Measurements from ENCODE around the gene MAP2.

MAP2 gene

GRCh38 chr2:209648714-209649113 is 224.9 kb downstream of the MAP2 start:
- DNase-seq (ENCODE audit: low read depth), result no peak

- DNase-seq (ENCODE audit: low read depth), result no peak
Measured at GRCh38 chr2:209653134-209653533, 229.3 kb downstream of the MAP2 start.

DNA sequence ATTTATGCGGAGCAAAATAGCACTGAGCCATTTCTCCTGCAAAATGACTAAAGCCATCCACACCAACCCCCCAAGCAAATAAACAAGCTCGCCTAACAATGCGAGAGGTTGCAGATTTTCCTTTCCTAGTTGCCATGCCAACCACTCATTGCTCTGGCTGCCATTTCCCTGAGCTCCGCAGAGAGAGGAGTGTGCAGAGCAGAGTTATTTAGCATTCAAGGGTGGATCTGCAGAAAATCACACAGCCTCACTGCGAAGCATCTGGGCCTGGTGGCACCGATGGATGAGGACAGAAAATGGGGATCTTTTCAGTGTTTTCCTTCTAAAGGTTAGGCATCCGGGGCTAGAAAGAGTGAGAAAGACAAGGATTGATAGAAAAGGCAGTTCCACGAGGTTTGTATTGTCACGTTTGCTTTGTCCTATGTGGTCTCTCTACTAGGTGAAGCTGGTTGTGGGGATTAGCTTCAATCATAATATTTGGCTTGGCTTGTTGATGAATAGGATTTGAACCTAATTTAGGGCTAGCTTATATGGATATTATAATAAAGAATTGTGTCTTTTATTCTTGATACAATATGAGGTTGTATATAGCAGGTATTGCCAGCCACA is 237.5 kb downstream of the MAP2 start:
- DNase-seq (ENCODE audit: low read depth), result no peak

DNA sequence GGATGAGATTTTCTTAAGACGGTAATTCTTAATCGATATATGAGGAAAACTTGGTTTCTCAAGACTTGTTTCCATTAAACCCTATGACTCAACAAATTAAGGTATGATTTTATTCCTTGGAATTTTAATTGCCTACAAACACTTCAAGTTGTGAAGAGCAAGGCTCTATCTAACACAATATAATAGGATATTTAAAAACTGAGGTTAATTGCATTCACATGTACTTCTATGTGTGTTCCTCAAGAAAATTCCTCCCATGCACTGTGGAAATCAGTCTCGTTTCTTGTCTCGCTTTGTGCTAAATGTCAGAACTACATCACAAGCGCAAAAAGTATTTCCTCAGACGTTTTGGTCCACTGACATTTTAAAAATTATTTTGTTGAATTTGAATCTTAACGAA is 238.2 kb downstream of the MAP2 start:
- no peak for DNase-seq (ENCODE audit: low read depth)

DNA sequence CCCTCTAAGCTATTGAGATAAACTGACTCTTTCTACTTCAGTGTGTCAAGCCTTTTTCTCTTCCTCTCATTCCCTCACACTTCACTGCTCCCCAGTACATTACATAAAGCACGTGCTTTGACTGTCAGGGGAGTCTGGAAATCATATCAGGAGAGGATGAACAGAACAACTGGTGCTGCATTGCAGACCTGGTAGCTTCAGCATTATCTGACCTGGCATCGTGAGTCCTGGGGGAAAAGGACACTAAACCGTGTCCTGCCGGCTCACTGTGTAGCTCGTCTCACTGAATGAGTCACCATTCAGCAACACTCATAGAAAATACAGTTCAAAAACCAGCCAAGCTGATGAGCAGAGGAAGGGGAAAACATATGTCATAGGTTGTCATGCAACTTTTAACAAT is 239.3 kb downstream of the MAP2 start:
- no peak for DNase-seq (ENCODE audit: low read depth)

DNA sequence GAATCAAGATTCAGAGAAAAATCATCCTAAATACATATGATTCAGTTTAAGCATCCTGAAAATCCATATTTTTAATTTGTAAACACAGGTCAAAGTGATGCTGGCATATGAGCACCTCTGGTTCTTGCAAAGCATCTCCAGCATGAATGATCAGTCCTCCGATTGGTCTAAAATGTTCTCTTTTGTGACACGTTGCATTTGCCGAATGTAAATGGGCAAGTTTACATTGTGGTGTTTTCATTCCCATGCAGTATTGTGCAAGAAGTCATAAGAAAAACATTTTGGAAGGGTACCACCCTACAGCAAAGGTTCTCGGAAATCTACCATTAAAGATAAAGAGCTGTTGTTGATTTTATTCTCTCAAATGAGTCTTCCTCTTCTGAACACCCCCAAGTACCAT is 239.8 kb downstream of the MAP2 start:
- DNase-seq (ENCODE audit: low read depth), result no peak

DNA sequence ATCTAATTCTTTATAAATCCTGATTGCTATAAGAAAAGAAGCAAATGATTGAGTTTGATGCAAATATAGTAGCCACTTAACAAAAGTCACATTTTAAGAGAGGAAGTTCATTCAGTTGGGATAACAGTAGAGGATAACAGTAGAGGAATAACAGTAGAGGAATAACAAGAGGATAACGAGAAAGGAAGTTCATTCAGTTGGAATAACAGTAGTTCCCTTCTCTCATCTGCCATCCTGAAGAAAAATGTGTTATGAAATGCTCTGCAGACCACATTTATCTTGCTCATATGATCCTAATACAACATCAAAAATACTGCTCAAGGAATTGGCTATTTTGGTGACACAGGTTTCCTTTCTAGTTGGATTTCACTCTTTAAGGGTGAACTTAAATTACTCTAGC is 242.4 kb downstream of the MAP2 start:
- no peak for DNase-seq (ENCODE audit: low read depth)

GRCh38 chr2:209671020-209671680 is 247.3 kb downstream of the MAP2 start:
- DNase-seq (ENCODE audit: low read depth), result no peak

- no peak for DNase-seq (ENCODE audit: low read depth)
Measured at GRCh38 chr2:209673811-209674210, 250.0 kb downstream of the MAP2 start.

- DNase-seq (ENCODE audit: low read depth), result no peak
Measured at GRCh38 chr2:209680596-209680995, 256.7 kb downstream of the MAP2 start.

- no peak for DNase-seq (ENCODE audit: low read depth)
Measured at GRCh38 chr2:209681201-209681735, 257.4 kb downstream of the MAP2 start.

DNA sequence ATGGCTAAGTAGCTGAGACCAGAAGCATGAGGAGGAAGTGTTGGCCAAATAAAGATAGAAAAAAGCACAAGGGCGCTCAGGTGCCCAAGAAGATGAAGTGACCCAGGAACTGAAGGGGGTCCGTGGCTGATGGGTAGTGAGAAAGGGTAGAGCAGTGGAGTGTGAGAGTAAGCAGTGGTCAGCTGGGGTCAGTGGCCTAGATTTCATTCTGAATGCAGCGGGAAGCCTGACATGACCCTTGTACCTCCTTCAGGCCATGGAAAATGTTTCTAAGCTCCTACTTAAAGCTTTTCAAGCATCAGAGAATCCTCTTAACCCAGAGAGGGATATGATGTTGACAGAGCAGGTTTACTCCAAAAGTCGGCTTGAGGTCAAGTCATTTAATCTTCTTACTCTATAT is 258.8 kb downstream of the MAP2 start:
- DNase-seq (ENCODE audit: low read depth), result no peak

DNA sequence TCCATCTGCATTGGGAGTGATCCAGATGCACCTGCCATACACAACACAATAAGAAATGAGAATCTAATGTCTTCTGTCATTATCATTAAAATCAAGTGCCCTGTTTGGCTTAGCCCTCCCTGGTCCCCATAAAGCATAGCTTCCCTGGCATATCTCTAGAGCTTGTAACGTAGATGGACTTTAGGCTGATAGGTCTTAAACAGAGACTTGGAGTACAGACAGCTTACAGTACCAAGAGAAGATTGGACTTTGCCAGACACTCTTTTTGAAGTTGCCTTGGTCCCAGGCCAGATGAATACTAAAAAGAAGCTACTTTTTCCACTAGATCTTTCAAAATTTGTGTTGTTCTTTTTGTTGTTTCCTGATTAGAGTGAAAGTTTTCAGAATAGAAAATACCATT is 261.5 kb downstream of the MAP2 start:
- no peak for DNase-seq (ENCODE audit: low read depth)

GRCh38 chr2:209685963-209686362 is 262.1 kb downstream of the MAP2 start:
- DNase-seq (ENCODE audit: low read depth), result no peak

DNA sequence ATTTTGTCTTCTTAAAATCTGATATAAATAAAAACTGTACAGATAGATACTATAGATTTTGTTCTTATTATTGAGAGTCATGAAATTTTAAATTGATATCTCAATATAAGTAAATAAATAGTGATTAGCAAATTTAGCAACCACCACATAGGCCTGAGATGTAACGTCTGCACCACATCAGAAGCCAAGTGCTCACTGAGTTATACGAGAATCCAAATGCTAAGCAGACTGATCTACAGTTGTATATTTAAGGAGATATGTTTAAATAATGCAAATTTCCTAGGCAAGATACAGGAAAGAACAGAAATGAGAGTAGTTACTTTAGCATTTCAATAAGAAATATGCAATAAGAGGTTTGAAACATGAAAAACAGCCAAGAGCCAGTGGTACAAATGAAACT is 262.6 kb downstream of the MAP2 start:
- no peak for DNase-seq (ENCODE audit: low read depth)

DNA sequence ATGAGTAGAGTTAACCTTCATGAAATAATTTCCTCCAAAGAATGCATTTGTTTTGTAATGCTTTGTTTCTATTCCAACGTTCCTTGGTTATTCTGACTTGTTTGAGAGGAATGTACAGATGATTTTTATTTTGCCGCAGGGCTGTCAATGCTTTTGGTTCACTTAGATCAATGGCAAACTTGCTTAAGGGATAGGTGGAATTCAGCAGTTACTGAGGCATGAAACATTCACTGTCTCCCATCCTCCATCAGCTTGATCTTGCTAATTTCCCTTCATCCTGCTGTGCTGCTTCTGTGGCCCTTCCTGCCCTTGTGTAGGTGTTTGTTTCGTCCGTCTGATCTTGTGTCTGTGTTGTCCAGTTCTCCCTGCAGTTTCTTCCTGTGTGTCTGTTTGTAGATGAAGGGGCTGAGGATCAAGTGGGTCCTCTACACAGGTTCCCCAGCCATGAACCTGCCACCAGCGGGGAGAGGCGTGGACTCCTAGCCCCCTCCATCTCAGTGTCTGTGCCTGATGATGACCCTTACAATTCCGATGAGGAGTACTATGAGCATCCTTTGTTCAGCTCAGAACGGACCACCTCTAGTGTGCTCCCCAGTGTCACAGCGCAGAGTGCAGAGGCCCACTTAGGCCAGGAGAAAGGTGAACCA is 263.6 kb downstream of the MAP2 start:
- no peak for DNase-seq (ENCODE audit: low read depth)

DNA sequence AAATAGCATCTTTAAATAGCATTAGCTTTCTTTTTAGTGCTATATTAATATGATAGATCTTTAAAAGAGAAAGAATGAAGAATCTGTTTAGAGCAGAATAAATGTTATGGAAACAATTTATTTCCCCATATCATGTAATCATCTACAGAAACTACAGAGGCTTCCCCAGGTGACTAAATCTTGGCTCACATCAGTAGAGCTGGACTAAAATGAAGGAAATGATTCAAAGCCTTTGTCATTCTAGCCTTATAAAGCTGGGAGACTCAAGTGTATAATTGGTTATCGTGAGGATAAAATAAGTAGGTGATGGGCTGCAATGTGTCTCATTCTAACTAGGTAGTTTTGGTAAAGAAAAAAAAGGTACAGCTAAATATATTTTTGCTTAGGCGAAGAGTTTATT is 264.5 kb downstream of the MAP2 start:
- DNase-seq (ENCODE audit: low read depth), result no peak

- DNase-seq (ENCODE audit: low read depth), result no peak
Measured at GRCh38 chr2:209690029-209690754, 266.3 kb downstream of the MAP2 start.

DNA sequence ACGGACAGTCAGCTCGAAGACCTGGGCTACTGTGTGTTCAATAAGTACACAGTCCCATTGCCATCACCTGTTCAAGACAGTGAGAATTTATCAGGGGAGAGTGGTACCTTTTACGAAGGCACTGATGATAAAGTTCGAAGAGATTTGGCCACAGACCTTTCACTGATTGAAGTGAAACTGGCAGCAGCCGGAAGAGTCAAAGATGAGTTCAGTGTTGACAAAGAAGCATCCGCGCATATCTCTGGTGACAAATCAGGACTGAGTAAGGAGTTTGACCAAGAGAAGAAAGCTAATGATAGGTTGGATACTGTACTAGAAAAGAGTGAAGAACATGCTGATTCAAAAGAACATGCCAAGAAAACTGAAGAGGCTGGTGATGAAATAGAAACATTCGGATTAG is 270.9 kb downstream of the MAP2 start:
- no peak for DNase-seq (ENCODE audit: low read depth)

DNA sequence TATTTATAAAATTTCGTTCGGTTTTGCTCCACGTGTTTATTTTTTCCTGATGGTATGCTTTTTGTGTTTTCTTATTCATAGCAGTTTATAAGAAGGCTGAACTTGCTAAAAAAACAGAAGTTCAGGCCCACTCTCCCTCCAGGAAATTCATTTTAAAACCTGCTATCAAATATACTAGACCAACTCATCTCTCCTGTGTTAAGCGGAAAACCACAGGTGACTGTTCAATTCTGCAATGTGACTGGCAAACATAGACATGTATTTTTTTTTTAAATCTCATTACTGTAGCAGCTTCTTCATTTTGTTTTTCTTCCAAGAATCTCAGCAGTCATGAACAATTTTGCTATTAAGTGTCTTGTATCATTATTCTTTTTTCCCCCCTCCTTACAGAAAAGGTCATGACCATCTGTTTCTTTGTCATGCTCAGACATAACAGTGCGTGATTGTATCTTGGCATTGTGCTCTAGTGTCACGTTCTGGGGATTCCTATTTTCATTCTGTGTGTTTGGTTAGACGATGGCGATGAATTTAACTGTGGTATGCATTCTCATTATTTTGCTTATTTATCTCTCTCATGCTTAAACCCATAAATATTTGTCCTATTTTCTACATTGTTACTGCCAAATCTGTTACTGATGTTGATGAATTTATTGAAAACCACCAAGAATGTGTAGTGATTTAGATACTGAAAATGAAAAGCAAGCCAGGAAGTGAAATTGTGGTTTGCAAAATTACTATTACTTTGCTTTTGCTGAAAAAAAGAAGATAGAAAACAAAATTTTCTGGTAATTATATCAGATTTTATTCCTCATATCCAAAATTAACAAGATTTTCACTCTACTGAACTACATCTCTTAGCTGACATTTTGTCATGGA is 273.2 kb downstream of the MAP2 start:
- no peak for DNase-seq (ENCODE audit: low read depth)

GRCh38 chr2:209702775-209703174 is 278.9 kb downstream of the MAP2 start:
- DNase-seq (ENCODE audit: low read depth), result no peak

DNA sequence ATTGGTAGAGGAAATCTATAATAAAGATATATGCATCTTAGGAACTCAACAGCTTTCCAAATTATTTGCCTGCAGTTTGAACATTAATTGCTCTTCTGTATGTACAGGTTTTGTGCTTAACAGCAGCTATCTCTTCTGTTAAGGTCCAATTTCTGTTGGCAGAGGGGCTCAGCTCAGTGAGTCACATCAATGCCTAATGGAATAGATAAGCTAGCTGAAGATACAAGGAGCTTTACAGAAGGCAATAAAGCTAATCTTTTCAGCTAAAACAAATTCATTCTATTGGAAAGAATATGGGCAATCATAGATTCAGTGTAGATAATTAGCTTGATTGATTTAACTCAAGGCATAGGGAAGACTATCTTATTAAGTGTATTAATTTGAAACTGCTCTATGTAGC is 289.4 kb downstream of the MAP2 start:
- DNase-seq (ENCODE audit: low read depth), result no peak

All from activated T-cell treated with anti-CD3 and anti-CD28 coated beads for 48 hours (primary cell).